Fibroblast of pulmonary artery (primary cell): ENCODE data around the gene ADPRHL1.

Experiments
- DNase-seq: peaks from one replicate; pipeline ENCODE4 v3.0.0-alpha.2; 2010; ENCODE audit warnings: low read depth
- H3K4me3 ChIP-seq: replicated peaks from 2 replicates; pipeline ENCODE4 v1.5.1; 2011; ENCODE audit warnings: low read depth, mild to moderate bottlenecking, control low read depth, low read length, moderate library complexity
- TF ChIP-seq, protein P1 (sequence below): IDR thresholded peaks from 2 replicates; pipeline ENCODE4 v1.5.1; 2011; ENCODE audit warnings: mild to moderate bottlenecking, control low read depth, low read length, inconsistent platforms; ENCODE audit errors: missing control alignments

The ADPRHL1 gene

DNA sequence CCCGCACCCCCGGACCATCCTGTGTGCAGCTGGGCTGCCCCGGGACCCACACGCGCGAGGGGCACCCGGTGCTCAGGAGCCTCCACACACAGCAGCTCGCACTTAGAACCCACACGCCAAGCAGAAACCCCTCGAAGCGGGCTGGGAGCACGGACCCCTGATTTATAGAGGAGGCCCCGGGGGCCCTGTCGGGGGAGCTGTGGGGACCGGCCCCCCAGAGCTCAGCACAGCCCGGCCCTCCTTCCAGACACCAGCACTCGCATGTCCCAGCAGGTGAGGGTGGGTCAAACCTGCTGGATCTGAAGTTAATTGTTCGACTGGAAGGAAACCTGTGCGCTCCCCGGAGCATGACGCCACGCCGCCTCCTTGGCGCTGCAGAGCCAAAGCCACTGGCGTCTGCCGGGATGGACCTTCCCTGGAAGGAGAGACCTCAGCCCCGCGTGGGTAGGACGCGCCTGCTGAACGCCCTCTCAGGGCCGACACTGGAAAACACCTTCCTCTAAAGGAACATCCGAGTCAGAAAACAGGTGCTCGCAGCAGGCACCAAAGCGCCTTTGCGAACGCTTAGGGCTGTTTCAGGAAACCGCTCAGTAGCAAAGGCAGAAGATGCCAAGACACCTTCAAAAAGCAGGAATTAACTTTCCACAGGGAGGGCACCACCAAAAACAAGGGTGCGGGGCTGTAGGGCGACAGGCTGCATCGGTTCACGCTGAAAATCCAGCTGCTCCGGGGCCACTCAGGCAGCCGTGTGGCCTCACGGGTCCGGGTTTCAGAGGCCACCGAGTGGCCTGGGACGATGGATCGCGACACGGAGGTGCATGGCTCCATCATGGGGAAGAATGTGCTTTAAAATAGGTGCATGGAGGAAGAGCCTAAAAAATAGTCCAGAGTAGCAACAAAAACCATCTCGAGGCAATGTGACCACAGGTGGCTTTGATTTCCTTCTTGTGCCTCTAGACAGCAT is 51.6 kb downstream of the ADPRHL1 start:
- no peak for DNase-seq
- H3K4me3 ChIP-seq, result no peak overlapping the region
- TF ChIP-seq, protein P1, sequence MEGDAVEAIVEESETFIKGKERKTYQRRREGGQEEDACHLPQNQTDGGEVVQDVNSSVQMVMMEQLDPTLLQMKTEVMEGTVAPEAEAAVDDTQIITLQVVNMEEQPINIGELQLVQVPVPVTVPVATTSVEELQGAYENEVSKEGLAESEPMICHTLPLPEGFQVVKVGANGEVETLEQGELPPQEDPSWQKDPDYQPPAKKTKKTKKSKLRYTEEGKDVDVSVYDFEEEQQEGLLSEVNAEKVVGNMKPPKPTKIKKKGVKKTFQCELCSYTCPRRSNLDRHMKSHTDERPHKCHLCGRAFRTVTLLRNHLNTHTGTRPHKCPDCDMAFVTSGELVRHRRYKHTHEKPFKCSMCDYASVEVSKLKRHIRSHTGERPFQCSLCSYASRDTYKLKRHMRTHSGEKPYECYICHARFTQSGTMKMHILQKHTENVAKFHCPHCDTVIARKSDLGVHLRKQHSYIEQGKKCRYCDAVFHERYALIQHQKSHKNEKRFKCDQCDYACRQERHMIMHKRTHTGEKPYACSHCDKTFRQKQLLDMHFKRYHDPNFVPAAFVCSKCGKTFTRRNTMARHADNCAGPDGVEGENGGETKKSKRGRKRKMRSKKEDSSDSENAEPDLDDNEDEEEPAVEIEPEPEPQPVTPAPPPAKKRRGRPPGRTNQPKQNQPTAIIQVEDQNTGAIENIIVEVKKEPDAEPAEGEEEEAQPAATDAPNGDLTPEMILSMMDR, result no peak

DNA sequence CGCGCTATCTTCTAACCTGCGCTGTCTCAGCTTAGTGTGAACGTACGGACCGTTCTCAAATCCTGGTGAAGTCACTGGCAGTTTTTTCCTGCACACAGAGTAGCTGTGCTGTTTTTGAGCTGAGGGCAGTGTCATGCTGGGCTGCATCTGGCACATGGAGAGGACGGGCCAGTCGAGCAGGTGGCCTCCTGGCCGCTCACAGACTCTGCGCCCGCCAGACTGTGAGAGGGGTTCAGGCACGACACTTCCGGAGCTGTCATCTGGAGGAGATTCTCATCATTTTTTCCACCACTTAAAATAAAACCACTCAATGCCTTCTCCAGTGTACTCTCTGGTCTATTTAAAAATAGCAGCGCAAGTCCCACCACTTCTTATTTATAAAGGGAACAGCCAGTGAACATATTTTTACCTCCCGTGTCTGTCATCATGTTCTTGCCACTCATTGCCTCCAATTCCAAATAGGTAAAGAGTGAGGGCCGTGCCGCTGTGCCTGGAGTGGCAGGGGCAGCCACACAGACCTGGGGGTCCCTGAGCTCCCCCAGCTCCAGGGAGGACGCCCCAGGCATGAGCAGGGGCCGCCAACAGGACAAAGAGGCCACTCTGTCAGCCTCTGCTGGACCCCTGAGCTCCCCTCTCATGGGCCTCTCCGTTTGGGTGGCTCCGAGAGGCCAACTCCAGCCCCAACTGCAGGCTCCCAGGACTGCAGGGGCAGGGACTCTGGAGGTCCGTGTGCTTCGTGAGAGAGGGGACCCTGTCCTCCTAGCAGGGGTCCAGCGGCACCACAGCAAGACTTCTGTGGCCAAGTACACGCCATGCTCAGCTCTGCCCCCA is 52.5 kb downstream of the ADPRHL1 start:
- TF ChIP-seq, protein P1, result no peak
- no peak overlapping the region for H3K4me3 ChIP-seq
- no peak for DNase-seq

DNA sequence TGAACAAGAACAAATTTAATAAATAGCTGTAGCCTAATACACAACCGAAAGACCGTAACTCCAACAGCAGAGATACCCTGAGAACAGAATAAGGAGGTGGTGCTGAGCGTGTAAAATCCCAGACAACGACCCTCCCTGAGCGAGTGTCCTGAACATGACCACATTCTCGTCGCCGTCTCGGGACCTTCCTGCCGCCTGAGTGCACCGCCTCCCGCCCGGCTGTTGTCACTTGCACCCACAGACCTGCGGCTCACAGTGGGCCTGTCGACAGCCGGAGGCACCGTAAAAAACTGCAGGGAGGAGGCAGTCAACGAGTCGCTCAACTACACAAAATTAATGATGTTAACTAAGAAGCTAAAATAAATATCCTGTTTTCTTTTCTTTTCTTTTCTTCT is 53.5 kb downstream of the ADPRHL1 start:
- no peak for DNase-seq
- no peak overlapping the region for H3K4me3 ChIP-seq
- TF ChIP-seq, protein P1, result no peak

DNA sequence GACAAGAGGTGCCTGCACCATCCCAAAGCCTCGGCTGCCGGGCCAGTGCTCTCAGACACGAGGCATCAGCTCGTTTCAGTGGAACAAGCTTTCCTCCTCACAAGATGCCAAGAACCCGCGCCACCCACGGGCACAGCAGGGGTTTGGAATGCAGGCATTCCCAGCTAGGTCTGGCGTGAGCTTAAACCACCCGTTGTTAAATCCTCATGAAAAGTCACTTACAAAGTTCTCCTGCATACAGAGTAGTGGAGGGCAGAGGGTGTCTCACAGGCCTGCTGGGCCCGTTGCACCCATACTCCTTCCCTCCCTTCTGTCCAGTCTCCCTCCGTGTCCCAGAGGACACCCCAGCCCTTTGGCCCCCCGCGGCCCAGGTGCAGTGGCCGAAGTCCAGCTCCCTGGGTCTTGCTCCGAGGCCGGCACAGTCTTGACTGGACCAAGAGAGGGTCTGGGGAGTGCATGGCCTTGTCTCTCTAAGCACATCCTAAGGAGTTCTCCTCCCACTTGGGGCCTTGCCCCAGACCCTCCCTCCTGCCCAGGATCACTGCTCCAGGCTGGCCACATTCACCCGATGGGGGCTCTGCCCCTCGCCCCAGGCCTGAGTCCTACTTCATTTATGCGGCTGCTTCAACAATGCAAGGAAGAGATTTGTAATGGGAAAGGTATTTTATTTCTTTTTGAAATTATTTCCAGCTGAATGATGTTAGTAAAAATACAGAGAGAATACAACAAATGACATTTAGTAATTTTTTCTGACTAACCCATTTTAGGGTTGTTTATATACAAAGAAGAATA is 54.1 kb downstream of the ADPRHL1 start:
- DNase-seq, result no peak
- H3K4me3 ChIP-seq, result no peak overlapping the region
- TF ChIP-seq, protein P1, result no peak

DNA sequence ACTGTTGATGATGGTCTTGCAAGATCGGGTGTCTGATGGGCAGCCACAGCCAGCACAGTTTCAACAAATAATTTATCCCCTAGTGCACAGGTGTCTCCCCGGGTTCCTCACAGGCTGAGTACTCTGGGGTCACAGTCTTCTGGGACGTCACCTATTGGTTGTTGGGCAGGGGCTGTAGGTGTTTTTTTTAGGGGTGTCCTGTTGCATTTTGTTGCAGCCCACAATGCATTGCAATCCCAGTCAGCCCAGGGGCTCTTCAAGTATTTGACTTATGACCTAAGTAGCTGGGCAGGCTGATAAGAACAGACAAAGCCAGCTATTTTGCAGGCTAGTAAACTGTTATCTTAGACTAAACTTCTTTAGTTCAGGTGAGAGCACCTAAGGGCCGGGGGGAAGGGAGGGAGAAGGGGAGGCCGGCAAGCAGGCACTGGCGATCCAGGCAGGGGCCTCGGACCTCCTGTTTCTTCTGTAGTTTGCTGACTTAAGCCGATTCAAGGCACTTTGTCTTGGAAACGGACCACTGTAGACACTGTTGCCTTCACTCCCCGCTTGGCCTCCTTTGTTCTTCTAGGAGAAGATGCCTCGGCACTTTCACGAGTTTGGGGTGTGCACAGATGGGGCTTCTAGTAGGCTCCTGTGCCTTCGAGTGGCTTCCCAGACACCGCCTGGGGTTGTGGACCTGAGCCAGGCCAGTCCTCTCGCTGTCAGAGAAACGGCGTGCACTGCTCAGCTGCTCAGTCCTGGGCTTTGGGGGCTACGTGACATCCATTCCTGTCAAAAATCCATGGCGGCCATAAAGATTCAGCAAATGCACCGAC is 55.5 kb downstream of the ADPRHL1 start:
- DNase-seq, result no peak
- TF ChIP-seq, protein P1, result no peak
- H3K4me3 ChIP-seq, result no peak overlapping the region

DNA sequence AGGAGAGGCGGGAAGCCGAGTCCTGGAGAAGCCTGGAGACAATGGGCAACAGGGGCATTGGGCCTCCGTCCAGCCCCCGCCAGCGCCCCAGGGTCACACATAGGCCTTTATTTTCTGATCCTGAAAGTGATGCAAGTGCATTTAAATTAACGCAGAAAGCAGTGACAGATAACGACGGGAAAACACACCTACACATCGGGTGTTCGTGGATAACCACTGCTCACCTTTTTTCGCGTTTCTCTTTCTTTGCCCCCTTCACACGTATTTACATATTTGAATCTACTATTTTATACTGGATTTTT is 59.0 kb downstream of the ADPRHL1 start:
- TF ChIP-seq, protein P1, result no peak
- DNase-seq, result no peak
- H3K4me3 ChIP-seq, result no peak overlapping the region
